PC-9 (cell line): ENCODE data around the gene TMBIM6. TPM values are rescaled to one million over a fixed set of nuclear protein-coding genes. Genes with fewer than 3 reads are reported as not detected.

Source experiments
- BruUV-seq: library from RNA; stranded (reverse); fragments of 400-500 nt; replicated peaks from 2 replicates; lab custom pipeline; 2021; lab: Mats Ljungman, UMichigan
- CTCF ChIA-PET: fragments of 300-600 bp; sonication (Branson Sonifier 250); formaldehyde crosslinking; loops from one replicate; lab custom pipeline; 2022; ENCODE audit warnings: antibody characterized with exemption; lab: Charles Lee
- POLR2A ChIA-PET: fragments of 300-600 bp; sonication (Branson Sonifier 250); formaldehyde crosslinking; loops from one replicate; lab custom pipeline; 2022; ENCODE audit warnings: antibody characterized with exemption; ENCODE audit not compliant: unreplicated experiment; lab: Charles Lee
- DNase-seq, 2 experiments: peaks; one replicate each; pipeline versions ENCODE4 v3.0.0 to v3.0.0-alpha.2; 2015 to 2022; ENCODE audit warnings: mixed read lengths in 1 of 2
- H2AFZ ChIP-seq: fragments of 200-600 bp; sonication (generic); 2 replicates; pipeline ENCODE4 v1.8.1; 2017; ENCODE audit warnings: antibody characterized with exemption
- H3F3A ChIP-seq: fragments of 200-600 bp; sonication (generic); 2 replicates; pipeline ENCODE4 v1.8.1; 2017; ENCODE audit warnings: antibody characterized with exemption, mild to moderate bottlenecking, low read depth; ENCODE audit not compliant: insufficient read depth
- H3K27ac ChIP-seq: fragments of 200-600 bp; sonication (generic); 2 replicates; pipeline ENCODE4 v1.6.1; 2016; ENCODE audit warnings: mixed run types
- H3K27me3 ChIP-seq: fragments of 200-600 bp; sonication (generic); 2 replicates; pipeline ENCODE4 v1.6.1; 2016; ENCODE audit warnings: low read depth, mixed run types; ENCODE audit not compliant: insufficient read depth
- H3K36me3 ChIP-seq: fragments of 200-600 bp; sonication (generic); 2 replicates; pipeline ENCODE4 v1.6.1; 2016; ENCODE audit warnings: low read depth, mixed run types
- H3K4me1 ChIP-seq: fragments of 200-600 bp; sonication (generic); replicated peaks from 2 replicates; pipeline ENCODE4 v1.6.1; 2016; ENCODE audit warnings: mixed run types; ENCODE audit not compliant: insufficient read depth
- H3K4me2 ChIP-seq: fragments of 200-600 bp; sonication (generic); 2 replicates; pipeline ENCODE4 v1.6.1; 2017; ENCODE audit warnings: mixed run types
- H3K4me3 ChIP-seq: fragments of 200-600 bp; sonication (generic); 2 replicates; pipeline ENCODE4 v1.6.1; 2016; ENCODE audit warnings: mixed run types
- H3K79me2 ChIP-seq: fragments of 200-600 bp; sonication (generic); 2 replicates; pipeline ENCODE4 v1.6.1; 2017; ENCODE audit warnings: low read depth, mixed run types
- H3K9me2 ChIP-seq: fragments of 200-600 bp; sonication (generic); 2 replicates; pipeline ENCODE4 v1.8.1; 2017; ENCODE audit warnings: mild to moderate bottlenecking; ENCODE audit not compliant: insufficient read depth
- H3K9me3 ChIP-seq: fragments of 200-600 bp; sonication (generic); 2 replicates; pipeline ENCODE4 v1.8.1; 2016; ENCODE audit warnings: low read depth; ENCODE audit not compliant: insufficient read depth
- H4K20me1 ChIP-seq: fragments of 200-600 bp; sonication (generic); 2 replicates; pipeline ENCODE4 v1.8.1; 2017; ENCODE audit not compliant: insufficient read depth
- EZH2 ChIP-seq: fragments of 200-600 bp; sonication (generic); IDR thresholded peaks from 2 replicates; pipeline ENCODE4 v1.8.0; 2017; ENCODE audit warnings: antibody characterized with exemption, low read depth
- intact Hi-C: fragments of 100-400 bp; cut with micrococcal nuclease; formaldehyde crosslinking; loops from one replicate; pipeline ENCODE4 v1.10.0; 2022; ENCODE audit not compliant: unreplicated experiment
- total RNA-seq: library from RNA; stranded (reverse); gene quantifications from 2 replicates; pipeline ENCODE4 v1.2.3, GENCODE V29; 2021
- TF ChIP-seq, protein P1 (sequence below): fragments of 200-600 bp; sonication (generic); conservative IDR thresholded peaks from 2 replicates; pipeline ENCODE4 v1.6.1; 2017; ENCODE audit warnings: mixed run types, antibody characterized with exemption, mild to moderate bottlenecking, moderate library complexity

Gene TMBIM6
- total RNA-seq, 1 experiment from 2014 or later, result 690 TPM

DNA sequence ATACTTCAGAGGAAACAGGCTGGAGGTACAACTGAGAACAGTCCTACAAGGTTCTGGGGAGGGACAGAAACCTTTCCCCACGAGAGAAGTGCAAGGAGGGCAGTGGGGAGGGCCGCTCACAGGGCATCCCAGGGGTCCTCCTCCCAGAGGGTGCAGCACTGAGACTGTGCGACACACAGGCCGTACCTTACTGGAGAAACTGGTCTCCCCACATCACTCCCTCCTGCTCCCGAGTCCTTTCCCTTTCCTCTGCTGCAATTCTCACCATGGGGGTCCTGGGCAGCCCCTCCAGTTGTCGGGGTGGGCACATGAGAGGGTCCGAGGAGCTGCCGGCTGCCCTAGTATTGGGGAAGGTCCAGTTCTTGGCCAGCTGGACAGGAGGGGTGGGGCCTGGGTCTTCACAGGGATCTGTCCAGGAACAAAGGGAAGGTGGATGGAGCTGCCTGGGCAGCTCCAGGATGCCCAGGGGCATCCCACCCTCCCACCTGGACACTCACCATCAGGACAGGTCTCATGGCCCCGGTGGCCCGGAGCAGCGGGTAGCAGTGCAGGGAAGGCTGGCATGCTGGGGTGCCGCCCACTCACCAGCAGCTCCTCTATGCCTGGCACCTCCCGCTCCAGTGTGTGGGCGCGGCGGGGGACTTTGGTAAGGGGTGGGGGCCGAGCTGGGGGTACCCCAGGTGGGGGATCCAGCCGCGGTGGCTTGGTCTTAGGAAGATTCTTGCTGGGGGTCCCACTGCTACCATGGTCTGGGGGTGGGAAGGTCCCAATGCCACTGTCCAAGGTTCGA is 51.0 kb downstream of the TMBIM6 start:
- TF ChIP-seq, protein P1, sequence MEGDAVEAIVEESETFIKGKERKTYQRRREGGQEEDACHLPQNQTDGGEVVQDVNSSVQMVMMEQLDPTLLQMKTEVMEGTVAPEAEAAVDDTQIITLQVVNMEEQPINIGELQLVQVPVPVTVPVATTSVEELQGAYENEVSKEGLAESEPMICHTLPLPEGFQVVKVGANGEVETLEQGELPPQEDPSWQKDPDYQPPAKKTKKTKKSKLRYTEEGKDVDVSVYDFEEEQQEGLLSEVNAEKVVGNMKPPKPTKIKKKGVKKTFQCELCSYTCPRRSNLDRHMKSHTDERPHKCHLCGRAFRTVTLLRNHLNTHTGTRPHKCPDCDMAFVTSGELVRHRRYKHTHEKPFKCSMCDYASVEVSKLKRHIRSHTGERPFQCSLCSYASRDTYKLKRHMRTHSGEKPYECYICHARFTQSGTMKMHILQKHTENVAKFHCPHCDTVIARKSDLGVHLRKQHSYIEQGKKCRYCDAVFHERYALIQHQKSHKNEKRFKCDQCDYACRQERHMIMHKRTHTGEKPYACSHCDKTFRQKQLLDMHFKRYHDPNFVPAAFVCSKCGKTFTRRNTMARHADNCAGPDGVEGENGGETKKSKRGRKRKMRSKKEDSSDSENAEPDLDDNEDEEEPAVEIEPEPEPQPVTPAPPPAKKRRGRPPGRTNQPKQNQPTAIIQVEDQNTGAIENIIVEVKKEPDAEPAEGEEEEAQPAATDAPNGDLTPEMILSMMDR, result no peak
- no peak for TF ChIP-seq EZH2

DNA sequence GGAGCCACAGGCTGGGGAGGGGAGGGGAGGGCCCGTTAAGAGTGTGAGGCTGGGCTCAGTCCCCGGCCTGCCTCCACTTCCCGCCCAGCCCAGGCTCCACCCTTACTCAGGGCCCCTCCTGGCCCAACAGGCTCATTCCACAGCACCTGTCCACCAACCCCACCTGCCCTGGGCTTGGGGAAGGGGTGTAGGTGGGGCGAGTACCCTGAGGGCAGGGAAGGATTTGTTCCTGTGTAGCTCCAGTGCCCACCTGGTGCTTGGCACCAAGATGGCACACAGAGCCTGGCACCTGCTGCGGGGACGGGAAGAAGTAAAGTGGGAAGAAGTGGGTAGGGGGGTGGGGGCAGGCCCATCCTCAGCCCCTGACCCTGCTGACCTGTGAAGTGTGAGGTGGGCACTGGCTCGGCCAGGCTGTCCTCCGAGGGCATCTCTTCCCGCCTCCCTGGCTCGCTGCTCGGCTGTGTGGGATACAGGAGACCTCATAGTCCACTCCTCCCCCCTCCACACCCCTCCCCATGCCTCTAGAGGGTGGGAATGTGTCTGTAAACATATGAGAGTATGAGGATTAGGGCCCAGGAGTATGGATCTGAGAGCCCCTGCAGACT is 51.7 kb downstream of the TMBIM6 start:
- H3K9me3 ChIP-seq, result no peaks in the 10 kb centered on the region
- intact Hi-C loops, result no loop called here
- H3K27ac ChIP-seq, result no peak overlapping the region
- no peaks in the 10 kb centered on the region for H3K9me2 ChIP-seq
- no peaks in the 10 kb centered on the region for H3K27me3 ChIP-seq
- DNase-seq, result no peak
- H3K36me3 ChIP-seq, result no peaks in the 10 kb centered on the region
- no peaks in the 10 kb centered on the region for H4K20me1 ChIP-seq
- H3F3A ChIP-seq, result no peaks in the 10 kb centered on the region
- no peak overlapping the region for H2AFZ ChIP-seq
- H3K4me1 ChIP-seq, result no peaks in the 10 kb centered on the region
- no peak overlapping the region for H3K4me3 ChIP-seq
- no peak overlapping the region for H3K4me2 ChIP-seq
- no peaks in the 10 kb centered on the region for H3K79me2 ChIP-seq
- no TSS peak for BruUV-seq
- POLR2A ChIA-PET, result no interaction called here
- CTCF ChIA-PET, result no interaction called here
- TF ChIP-seq EZH2, result no peak
- TF ChIP-seq, protein P1, result no peak

More for the DNA sequence above, 51.0 kb downstream of the TMBIM6 start:
- H3K4me3 ChIP-seq, result no peak overlapping the region
- H3K4me1 ChIP-seq, result no peaks in the 10 kb centered on the region
- H3K27ac ChIP-seq, result no peak overlapping the region
- intact Hi-C loops, result no loop called here
- H3K79me2 ChIP-seq, result no peaks in the 10 kb centered on the region
- no peak overlapping the region for H2AFZ ChIP-seq
- no peaks in the 10 kb centered on the region for H3K36me3 ChIP-seq
- H3K27me3 ChIP-seq, result no peaks in the 10 kb centered on the region
- no peak for DNase-seq
- no TSS peak for BruUV-seq
- POLR2A ChIA-PET, result no interaction called here
- H4K20me1 ChIP-seq, result no peaks in the 10 kb centered on the region
- H3K4me2 ChIP-seq, result no peak overlapping the region
- H3K9me3 ChIP-seq, result no peaks in the 10 kb centered on the region
- H3K9me2 ChIP-seq, result no peaks in the 10 kb centered on the region
- CTCF ChIA-PET, result no interaction called here
- no peaks in the 10 kb centered on the region for H3F3A ChIP-seq

DNA sequence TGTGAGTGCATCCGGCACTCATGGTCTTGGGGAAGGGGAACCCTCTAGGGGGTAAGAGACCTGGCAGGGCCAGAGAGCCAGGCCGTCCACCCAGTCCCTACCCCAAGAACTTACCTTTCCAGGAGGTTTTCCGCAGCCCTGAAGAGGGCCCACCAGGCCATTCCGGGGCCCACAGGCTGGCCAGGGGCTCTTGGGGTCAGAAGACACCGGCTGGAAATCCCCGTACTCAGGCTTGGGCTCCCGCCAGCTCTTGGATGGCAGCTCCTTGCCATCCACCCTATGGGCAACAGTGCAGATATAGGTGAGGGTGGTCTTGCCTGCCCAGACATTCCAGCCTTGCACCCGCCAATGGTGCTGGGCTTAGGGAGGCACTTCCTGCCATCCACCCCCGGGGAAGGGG is 52.3 kb downstream of the TMBIM6 start:
- H3K27me3 ChIP-seq, result no peaks in the 10 kb centered on the region
- no peaks in the 10 kb centered on the region for H3K4me1 ChIP-seq
- BruUV-seq, result no TSS peak
- H4K20me1 ChIP-seq, result no peaks in the 10 kb centered on the region
- no peak for TF ChIP-seq EZH2
- TF ChIP-seq, protein P1, result no peak
- no peak overlapping the region for H3K4me2 ChIP-seq
- H3K4me3 ChIP-seq, result no peak overlapping the region
- H2AFZ ChIP-seq, result no peak overlapping the region
- ChIA-PET CTCF (no interaction called here), POLR2A (no interaction called here)
- no peak overlapping the region for H3K27ac ChIP-seq
- H3K79me2 ChIP-seq, result no peaks in the 10 kb centered on the region
- intact Hi-C loops, result no loop called here
- H3K9me3 ChIP-seq, result no peaks in the 10 kb centered on the region
- no peak for DNase-seq
- no peaks in the 10 kb centered on the region for H3K9me2 ChIP-seq
- no peaks in the 10 kb centered on the region for H3K36me3 ChIP-seq
- no peaks in the 10 kb centered on the region; the same call in 1 of the 2 replicates for H3F3A ChIP-seq
